ENCODE data around the gene SELENON.
A peak's percentile ranks its signal among the peaks of the same experiment; 100 is the strongest.

SELENON gene

GRCh38 chr1:25770541-25771220 lies 29.3 kb upstream of the SELENON start:
- no peak for DNase-seq

- peak; percentile 31 to 46 for DNase-seq
Observed at GRCh38 chr1:25771221-25772114, 28.5 kb upstream of the SELENON start.

GRCh38 chr1:25772164-25772563 lies 27.8 kb upstream of the SELENON start:
- DNase-seq = no peak

- DNase-seq = no peak
Observed at GRCh38 chr1:25772692-25773245, 27.2 kb upstream of the SELENON start.

GRCh38 chr1:25773441-25774125 lies 26.4 kb upstream of the SELENON start:
- DNase-seq = no peak

GRCh38 chr1:25774206-25774803 lies 25.7 kb upstream of the SELENON start:
- DNase-seq = no peak

GRCh38 chr1:25774921-25775771 lies 24.8 kb upstream of the SELENON start:
- DNase-seq = peak; percentile 79 to 86

GRCh38 chr1:25779388-25779787 lies 20.6 kb upstream of the SELENON start:
- no peak for DNase-seq

GRCh38 chr1:25779894-25780293 lies 20.1 kb upstream of the SELENON start:
- DNase-seq = no peak

GRCh38 chr1:25780318-25781129 lies 19.5 kb upstream of the SELENON start:
- no peak for DNase-seq

GRCh38 chr1:25781130-25781433 lies 18.9 kb upstream of the SELENON start:
- no peak for DNase-seq

GRCh38 chr1:25782608-25783201 lies 17.3 kb upstream of the SELENON start:
- no peak for DNase-seq

GRCh38 chr1:25784575-25785051 lies 15.4 kb upstream of the SELENON start:
- DNase-seq = no peak

- DNase-seq = no peak
Observed at GRCh38 chr1:25785333-25786067, 14.5 kb upstream of the SELENON start.

- no peak for DNase-seq
Observed at GRCh38 chr1:25786887-25787759, 12.9 kb upstream of the SELENON start.

- no peak for DNase-seq
Observed at GRCh38 chr1:25787760-25788166, 12.2 kb upstream of the SELENON start.

- no peak for DNase-seq
Observed at GRCh38 chr1:25790472-25790871, 9.5 kb upstream of the SELENON start.

GRCh38 chr1:25792115-25792514 lies 7.9 kb upstream of the SELENON start:
- no peak for DNase-seq
